HL-60/S4 treated with phorbol 12-myristate 13-acetate at 8.2 ng/mL for 4 days and 3 days (cell line): ENCODE data around the gene RECQL5.

Source experiments
- in situ Hi-C: fragments of 300-500 bp; cut with MboI; formaldehyde crosslinking; loops from 2 replicates; pipeline ENCODE4 v1.15.0; 2022; ENCODE audit warnings: low sequenced_read_pairs

RECQL5 gene

DNA sequence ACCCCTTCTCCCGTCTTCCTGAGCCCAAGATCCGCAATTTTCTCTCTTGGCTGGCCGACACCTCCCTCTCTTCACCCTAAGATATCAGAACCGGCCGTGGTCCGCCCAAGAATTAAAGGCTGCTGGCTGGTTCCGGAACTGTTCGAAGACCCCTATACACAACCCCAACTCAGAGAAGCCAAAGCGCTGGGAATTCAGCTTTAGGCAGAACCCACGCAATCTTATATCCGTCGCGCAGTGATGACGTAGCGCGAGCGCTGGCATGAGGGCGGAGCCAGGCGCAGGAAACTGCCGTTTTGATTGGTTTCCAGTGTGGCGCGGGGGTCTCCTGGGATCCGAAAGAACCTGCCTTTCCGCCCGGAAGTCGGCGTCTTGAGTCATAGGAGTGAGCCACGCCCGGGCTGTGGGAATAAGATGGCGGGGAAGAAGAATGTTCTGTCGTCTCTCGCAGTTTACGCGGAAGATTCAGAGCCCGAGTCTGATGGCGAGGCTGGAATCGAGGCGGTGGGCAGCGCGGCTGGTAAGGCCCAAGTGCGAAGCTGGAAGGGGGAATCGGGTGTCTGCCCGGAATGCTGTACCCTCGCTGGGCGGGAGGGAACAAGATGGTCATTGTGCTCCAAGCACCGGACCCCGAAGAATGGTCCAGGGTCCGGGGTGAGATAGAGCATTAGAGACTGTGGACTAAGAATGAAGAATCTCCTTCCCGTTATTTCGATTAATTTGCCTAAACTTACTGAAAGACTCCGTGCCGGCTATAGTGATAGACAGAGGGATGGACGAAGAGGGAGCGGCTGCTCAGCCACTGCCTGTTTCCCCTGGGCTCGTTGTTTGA lies at the start of gene RECQL5, which contains the start of gene SAP30BP:
Gene RECQL5 (minus strand): TSS at position 196 of the 832 bp plus-strand sequence. CDS start 597 bp downstream, outside the sequence.
Gene SAP30BP (plus strand): TSS at position 380 of the 832 bp plus-strand sequence. CDS start 35 bp downstream, at position 415.
- in situ Hi-C loops = no loop called here

- in situ Hi-C loops = no loop called here
Observed at GRCh38 chr17:75712446-75712845, 45.5 kb upstream of the RECQL5 start.

DNA sequence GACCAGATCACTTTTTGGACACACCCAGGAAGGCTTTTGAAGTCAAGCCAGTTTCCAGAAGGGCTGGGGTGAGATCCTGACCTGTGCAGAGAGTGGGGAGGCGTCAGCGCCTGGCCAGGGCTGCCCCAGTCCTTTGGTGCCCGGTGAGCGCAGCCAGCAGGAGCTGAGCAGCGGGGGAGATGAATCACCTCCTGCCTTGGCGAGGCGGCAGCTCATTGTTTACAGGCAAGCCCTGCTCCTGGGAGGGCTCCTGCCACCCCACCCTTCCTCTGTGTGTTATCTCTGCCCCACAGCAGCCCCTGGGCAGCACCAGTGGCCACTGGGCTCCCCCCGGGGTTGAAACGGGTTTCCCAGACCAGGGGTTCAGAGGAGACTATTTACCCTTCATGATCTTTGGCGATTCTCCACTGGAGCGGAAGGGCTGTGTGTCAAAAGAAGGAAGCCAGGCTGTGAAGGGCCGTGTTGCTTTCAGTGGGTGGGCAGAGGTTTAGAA lies 40.2 kb upstream of the RECQL5 start:
- in situ Hi-C loops = no loop called here

DNA sequence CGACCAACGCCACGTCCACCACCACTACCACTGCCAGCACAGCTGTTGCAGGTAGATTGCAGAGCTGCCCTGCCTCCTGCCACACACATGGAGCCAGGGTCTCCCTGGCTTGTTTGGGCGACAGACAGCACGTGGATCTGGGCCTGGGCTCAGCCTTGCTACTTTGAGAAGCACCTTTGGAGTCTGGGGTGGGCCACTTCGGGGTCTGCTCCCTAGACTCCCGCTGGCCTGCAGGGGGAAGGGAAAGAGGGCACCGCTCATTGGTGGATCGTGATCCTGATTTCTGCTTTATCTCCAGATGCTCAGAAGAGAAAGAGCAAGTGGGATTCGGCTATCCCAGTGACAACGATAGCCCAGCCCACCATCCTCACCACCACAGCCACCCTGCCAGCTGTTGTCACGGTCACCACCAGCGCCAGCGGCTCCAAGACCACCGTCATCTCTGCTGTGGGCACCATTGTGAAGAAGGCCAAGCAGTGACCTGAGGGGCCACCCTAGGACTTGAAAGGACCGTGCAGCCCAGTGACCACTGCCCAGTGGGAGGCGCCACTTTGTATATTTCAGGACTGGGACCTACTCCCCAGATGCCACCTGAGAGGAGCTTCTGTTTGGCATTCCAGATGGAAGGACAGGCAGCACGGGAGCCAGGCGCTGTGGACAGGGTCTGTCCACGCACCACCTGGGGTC lies 39.2 kb upstream of the RECQL5 start:
- in situ Hi-C loops = no loop called here

DNA sequence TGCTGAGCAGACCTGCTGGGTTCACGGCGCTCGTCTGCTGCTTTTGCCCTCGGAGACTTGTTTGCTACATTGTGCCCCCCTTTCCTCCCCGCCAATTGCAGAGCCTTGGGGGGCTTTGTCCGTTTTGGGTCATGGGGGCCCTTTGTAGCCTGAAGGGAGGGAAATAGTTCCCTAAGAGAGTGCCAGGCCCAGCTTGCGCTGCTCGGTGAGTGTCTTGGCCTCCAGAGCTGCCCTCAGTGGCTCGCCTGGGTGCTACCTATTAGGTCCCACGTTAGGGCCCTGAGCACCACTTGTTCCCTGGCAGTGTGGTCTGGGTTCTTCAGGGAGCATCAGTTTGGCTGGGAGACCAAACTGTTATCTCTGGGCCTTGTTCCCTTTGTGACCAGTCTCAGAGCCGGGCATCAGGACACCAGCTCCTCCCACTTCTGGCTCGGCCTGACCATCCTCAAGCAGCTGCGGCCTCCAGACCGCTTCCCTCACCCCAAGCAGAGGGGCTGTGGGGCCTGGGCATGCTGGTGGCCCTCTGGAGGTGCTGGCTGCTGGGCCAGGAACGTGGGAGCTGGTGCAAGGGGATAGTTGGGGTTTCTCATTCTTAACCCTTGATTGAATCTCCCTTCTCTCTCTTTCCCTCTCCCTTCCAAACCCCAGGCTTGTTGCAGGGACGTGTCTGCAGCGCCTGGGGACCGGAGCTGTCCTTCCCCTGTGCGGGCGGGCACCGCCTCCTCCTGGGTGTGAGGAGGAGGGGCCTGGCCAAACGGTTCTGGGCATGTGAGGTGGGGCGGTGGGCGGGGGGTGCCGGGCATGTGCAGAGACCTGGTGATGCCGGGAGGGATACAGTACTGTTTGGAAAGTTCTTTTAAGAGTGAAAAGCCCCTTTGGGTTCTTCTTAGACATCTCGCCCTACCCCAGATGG lies 38.3 kb upstream of the RECQL5 start:
- in situ Hi-C loops = no loop called here

GRCh38 chr17:75703591-75703990 lies 36.6 kb upstream of the RECQL5 start:
- in situ Hi-C loops = no loop called here

- in situ Hi-C loops = no loop called here
Observed at GRCh38 chr17:75703191-75703590, 36.2 kb upstream of the RECQL5 start.

- in situ Hi-C loops = no loop called here
Observed at GRCh38 chr17:75701288-75701687, 34.3 kb upstream of the RECQL5 start.

GRCh38 chr17:75698659-75699058 lies 31.7 kb upstream of the RECQL5 start:
- in situ Hi-C loops = no loop called here

- in situ Hi-C loops = no loop called here
Observed at GRCh38 chr17:75697651-75698291, 30.8 kb upstream of the RECQL5 start.

GRCh38 chr17:75695830-75696271 lies 28.9 kb upstream of the RECQL5 start:
- in situ Hi-C loops = no loop called here

DNA sequence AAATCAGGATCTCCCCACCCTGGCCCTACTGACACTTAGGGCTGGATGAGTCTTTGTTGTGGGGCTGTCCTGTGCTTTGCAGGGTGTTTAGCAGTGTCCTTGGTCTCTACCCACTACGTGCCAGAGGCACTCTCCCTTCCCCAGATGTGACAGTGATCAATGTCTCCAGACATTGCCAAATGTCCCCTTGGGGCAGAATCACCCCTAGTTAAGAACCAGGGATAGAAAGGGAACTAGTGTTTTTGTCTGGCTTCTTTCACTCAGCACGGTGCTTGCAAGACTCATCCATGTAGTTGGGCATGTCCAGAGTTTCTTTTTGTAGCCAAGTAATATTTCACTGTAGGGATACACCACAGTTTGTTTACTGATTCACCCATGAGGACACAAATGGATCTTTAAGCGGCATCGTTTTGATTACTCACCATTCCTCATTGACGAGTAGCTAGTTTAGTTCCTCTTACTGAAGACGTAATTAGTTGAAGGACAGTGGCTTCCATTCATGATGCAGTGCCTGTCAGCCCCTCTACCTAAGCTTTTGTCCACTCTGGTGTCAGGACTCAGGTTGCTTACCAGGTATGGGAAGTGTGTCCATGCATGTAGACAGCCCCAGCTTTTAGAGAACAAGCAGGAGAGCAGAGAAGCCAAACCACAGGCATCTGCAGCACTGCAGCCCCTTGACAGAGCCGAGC lies 28.3 kb upstream of the RECQL5 start:
- in situ Hi-C loops = no loop called here

GRCh38 chr17:75694536-75694935 lies 27.6 kb upstream of the RECQL5 start:
- in situ Hi-C loops = no loop called here

- in situ Hi-C loops = no loop called here
Observed at GRCh38 chr17:75693500-75694481, 26.8 kb upstream of the RECQL5 start.

- in situ Hi-C loops = no loop called here
Observed at GRCh38 chr17:75692976-75693375, 26.0 kb upstream of the RECQL5 start.

DNA sequence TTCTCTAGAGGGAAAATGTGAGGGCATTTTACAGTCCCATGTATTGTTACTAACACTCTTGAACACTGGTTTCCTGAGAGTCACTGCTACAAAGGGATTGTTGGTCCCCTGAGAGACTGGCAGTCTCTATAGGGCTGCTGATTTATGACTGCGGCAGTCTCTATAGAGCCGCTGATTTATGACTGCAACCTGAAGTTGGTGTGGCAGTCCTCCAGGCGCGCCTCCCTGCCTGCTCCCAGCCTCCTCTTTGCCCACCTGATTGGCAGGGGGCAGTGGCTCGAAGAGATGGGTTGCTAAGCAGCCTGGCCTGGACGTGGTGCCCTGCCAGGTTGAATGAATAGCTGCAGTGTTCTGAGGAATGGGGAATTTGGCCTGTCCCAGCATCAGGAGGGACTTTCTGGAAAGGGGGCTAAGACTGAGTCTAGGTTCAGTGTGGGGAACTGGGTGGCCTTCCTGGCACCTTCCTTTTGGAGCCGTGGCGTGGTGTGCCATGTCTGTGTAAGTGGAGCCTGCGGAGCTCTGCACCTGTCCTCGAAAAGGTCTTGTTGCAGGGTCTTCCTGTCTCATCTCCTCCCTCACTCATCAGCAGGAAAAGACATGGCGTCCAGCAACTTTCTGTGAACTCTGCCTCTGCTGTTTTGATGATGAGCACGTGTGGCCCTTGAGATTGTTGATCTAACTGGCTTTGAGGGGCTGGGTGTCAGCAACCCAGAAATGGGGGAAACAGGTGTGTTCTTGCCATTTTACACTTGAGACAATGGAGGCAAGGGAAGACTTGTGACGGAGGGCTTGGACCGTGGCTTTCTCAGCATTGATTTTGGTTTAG lies 25.1 kb upstream of the RECQL5 start:
- in situ Hi-C loops = no loop called here

GRCh38 chr17:75691371-75691791 lies 24.4 kb upstream of the RECQL5 start:
- in situ Hi-C loops = no loop called here

DNA sequence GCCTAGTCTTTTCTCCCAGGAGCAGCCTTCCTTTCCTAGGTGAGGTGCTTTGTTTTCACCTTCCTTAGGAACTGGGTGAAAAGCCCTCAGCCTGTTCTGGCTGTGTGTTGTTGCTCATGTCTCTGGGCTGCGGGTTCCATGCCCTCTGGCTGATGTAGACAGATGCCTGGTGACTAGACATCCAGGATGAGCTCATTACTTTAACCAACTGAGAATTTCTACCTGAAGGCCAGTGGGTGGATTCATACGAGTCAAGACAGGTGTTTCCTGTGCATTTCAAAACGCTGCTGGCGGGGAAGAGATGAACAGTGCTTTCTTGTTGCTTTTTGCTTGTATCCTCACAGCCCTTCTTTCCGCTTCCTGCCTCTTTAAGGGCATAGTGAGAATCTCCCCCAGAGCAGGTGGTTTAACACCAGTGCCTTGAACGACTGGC lies 22.5 kb upstream of the RECQL5 start:
- in situ Hi-C loops = no loop called here
